Measurements from ENCODE around the gene CD22. TPM values are rescaled to one million over a fixed set of nuclear protein-coding genes. Genes with fewer than 3 reads are reported as not detected.

CD22 gene
- total RNA-seq (2021; fragmentation: NEBNext Ultra II Directional; extraction: Animal tissue kit (Norgen Biotek cat#: 25700)), result 0.54 and 0.60 TPM in 2 replicates
- polyA plus RNA-seq (2011; rRNA removed), result 0.06 and 0.42 TPM in 2 replicates
- 0.30 TPM for polyA plus RNA-seq (2011; cell fraction: cytosol; rRNA removed)
- polyA plus RNA-seq (2011; cell fraction: nucleus; rRNA removed), result 0.51 TPM
- polyA plus RNA-seq (2012, experiment 1 of 2), result 0.13 to 0.33 TPM (median 0.18 TPM) in 3 of 4 replicates, not detected in the other
- not detected for polyA plus RNA-seq (2012, experiment 2 of 2)
- 0.53 TPM for polyA plus RNA-seq (2013, experiment 1 of 2)
- polyA plus RNA-seq (2013, experiment 2 of 2), result 0.24 TPM
- 0.39 TPM in 1 of 2 replicates, not detected in the other for polyA minus RNA-seq (2011; rRNA and poly(A)+ RNA removed)
- not detected for polyA minus RNA-seq (2011; cell fraction: cytosol; rRNA and poly(A)+ RNA removed)
- polyA minus RNA-seq (2011; cell fraction: nucleus; rRNA and poly(A)+ RNA removed), result not detected
- long read RNA-seq, experiment 1, result 0 reads
- long read RNA-seq, experiment 2, result 0 reads

DNA sequence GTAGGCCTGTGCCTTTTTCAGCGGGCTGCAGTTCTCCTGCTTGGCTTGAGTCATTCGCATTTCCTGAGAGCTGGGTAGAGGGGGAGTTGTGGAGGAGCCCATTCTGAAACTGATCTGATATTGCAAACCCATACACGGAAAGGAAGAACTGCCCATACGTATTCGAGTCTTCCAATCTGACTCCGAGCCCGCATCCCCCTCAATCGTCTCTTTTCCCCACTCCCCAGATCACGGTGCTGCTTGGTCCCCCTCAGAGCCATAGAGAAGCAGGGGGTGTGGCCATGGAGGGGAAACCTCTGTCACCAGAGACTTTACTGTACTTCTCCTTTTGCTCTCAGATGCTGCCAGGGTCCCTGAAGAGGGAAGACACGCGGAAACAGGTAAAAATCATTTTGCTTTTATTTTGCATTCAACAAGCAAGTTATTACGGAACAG is at the start of gene CD22:
Gene CD22, plus strand, starts transcription at position 337 of the 435 bp plus-strand sequence. CDS start 2,854 bp downstream, outside the sequence.
- Histone ChIP-seq H2BK120ac (replicated peaks; ENCODE audit: low read depth, low read length) (no peak within 1 kb of the TSS), H3K36me3 (ENCODE audit: control insufficient read depth in 2 of 4, insufficient read depth in 4 of 4, low read length in 3 of 4) (no peaks in the 10 kb centered on the region), H3K23me2 (ENCODE audit: low read depth, low read length) (no peaks in the 10 kb centered on the region), H3K79me2 (ENCODE audit: control insufficient read depth in 1 of 2, insufficient read depth in 2 of 2, low read length in 2 of 2) (no peaks in the 10 kb centered on the region), H2AK5ac (ENCODE audit: low read depth, low read length) (no peak within 1 kb of the TSS), H3K4me1 (replicated peaks in 1 of 4; ENCODE audit: control insufficient read depth in 3 of 4, insufficient read depth in 4 of 4, low read length in 3 of 4) (no peaks in the 10 kb centered on the region; a peak in 1 of 7 replicates), H3K9ac (replicated peaks in 1 of 4; ENCODE audit: extremely low read depth in 1 of 4, low read depth in 3 of 4, low read length in 3 of 4) (no peak within 1 kb of the TSS), H4K91ac (replicated peaks; ENCODE audit: insufficient read length, low read length) (no peak within 1 kb of the TSS), H3K9me3 (ENCODE audit: insufficient read depth in 2 of 2, low read depth in 1 of 2, low read length in 1 of 2) (no peaks in the 10 kb centered on the region), H3K4ac (replicated peaks; ENCODE audit: insufficient read length, low read depth, low read length) (no peak within 1 kb of the TSS), H2AFZ (ENCODE audit: low read length) (peak within 1 kb of the TSS; percentile 96; the same call in 1 of the 2 replicates), H3K4me2 (ENCODE audit: insufficient read depth in 1 of 2, low read depth in 2 of 2, low read length in 2 of 2) (no peak within 1 kb of the TSS), H2BK5ac (ENCODE audit: low read depth, low read length) (no peak within 1 kb of the TSS; the same call in 1 of the 2 replicates), H3K56ac (replicated peaks; ENCODE audit: insufficient read length, low read depth, low read length) (no peak within 1 kb of the TSS), H4K20me1 (replicated peaks in 1 of 2; ENCODE audit: control insufficient read depth in 1 of 2, insufficient read depth in 2 of 2, low read length in 2 of 2) (no peaks in the 10 kb centered on the region), H3K23ac (ENCODE audit: insufficient read length) (no peak within 1 kb of the TSS), H3K27me3 (replicated peaks in 1 of 4; ENCODE audit: control insufficient read depth in 3 of 4, extremely low read depth in 1 of 4, insufficient read depth in 3 of 4, low read length in 3 of 4) (no peaks in the 10 kb centered on the region), H4K8ac (ENCODE audit: extremely low read depth, insufficient read depth, low read length) (no peak within 1 kb of the TSS), H2BK12ac (ENCODE audit: low read depth, low read length) (no peak within 1 kb of the TSS), H3K79me1 (ENCODE audit: low read depth, low read length) (no peaks in the 10 kb centered on the region), H3K27ac (ENCODE audit: low read depth, low read length) (no peak within 1 kb of the TSS), H2BK15ac (ENCODE audit: low read length) (no peak within 1 kb of the TSS), H3K14ac (ENCODE audit: insufficient read length) (no peak within 1 kb of the TSS), H4K5ac (ENCODE audit: insufficient read length, low read depth, low read length) (no peak within 1 kb of the TSS), H3K18ac (ENCODE audit: extremely low read depth, low read length) (no peak within 1 kb of the TSS; the same call in 1 of the 2 replicates), H2BK20ac (ENCODE audit: low read length) (no peak within 1 kb of the TSS), H3K4me3 (ENCODE audit: extremely low read depth in 1 of 4, insufficient read depth in 2 of 4, low read depth in 3 of 4, low read length in 4 of 4) (no peak within 1 kb of the TSS)
- CTCF ChIA-PET (ENCODE audit: partially characterized antibody), result interaction anchor here (1.0 to 3.3 kb wide), 7 partner anchors 9 to 167 kb away, joined by 3 to 20 read pairs (median 5); partner anchors contain the start of gene FFAR3
- no peak for DNase-seq (ENCODE audit: low read depth in 1 of 2, low spot score in 2 of 2)
- no peak for FAIRE-seq
- WGBS, 2 experiments (ENCODE audit: extremely low coverage in 1 of 2, insufficient coverage in 1 of 2, insufficient read length in 1 of 2, insufficient replicate concordance in 2 of 2, low coverage in 1 of 2, low lambda C conversion rate in 2 of 2, missing lambda C conversion rate in 1 of 2), result 82% methylated on average over 12 of the region's 12 CpGs; no CpG with 5 or more reads in 1 of the 2 experiments
- TF ChIP-seq SIN3A (conservative IDR thresholded peaks at IDR 0.05 in 1 of 2, IDR thresholded peaks at IDR 0.05 in 1 of 2; ENCODE audit: low read depth in 1 of 2, low read length in 2 of 2), result no peak
- no peak for TF ChIP-seq SP1 (IDR thresholded peaks at IDR 0.05; ENCODE audit: low read depth, low read length)
- TF ChIP-seq POLR2AphosphoS5 (IDR thresholded peaks at IDR 0.05; ENCODE audit: low read depth, low read length), result no peak
- TF ChIP-seq, protein P1, sequence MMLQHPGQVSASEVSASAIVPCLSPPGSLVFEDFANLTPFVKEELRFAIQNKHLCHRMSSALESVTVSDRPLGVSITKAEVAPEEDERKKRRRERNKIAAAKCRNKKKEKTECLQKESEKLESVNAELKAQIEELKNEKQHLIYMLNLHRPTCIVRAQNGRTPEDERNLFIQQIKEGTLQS (IDR thresholded peaks at IDR 0.05; ENCODE audit: insufficient read depth, low read depth, low read length), result no peak
- TF ChIP-seq GABPA (IDR thresholded peaks at IDR 0.05; ENCODE audit: borderline replicate concordance, insufficient read depth, low read length), result no peak
- TF ChIP-seq CEBPB (IDR thresholded peaks at IDR 0.05; ENCODE audit: low read depth, low read length), result no peak
- POLR2A ChIA-PET (ENCODE audit: partially characterized antibody), result interaction anchor here (1.1 kb wide), 1 partner anchor 169 kb away, joined by 3 read pairs; no protein-coding TSS in a partner anchor

All from H1 (cell line).